Heart left ventricle (tissue), 13 donors: Measurements from ENCODE around the gene KSR2.

Experiments used
- POLR2A ChIP-seq, 2 donors: fragments of 450-650 bp; IDR thresholded peaks; one replicate each; pipeline ENCODE4 v1.6.1; 2017; ENCODE audit warnings: antibody characterized with exemption in 2 of 2, mild to moderate bottlenecking in 2 of 2, moderate library complexity in 2 of 2
- TF ChIP-seq, protein P1 (sequence below), 12 donors: fragments of 200-600 bp; sonication (generic) in 4 of 12; IDR thresholded peaks; one replicate each; pipeline versions ENCODE4 v1.5.0 to v1.8.0; 2018 to 2022; ENCODE audit warnings: antibody characterized with exemption in 12 of 12, mild to moderate bottlenecking in 5 of 12
- donor health status: ischemic (EF 13 %, LVEDD 7.1; RV severe dilation, severe dysfunction).
- donor health status: DM: no; HTN: yes; CAD: no.
- donor health status: DM: no; HTN: no; CAD: no.
- donor health status: ischemic (EF 25% LVEDD 6.9; RV normal size, moderate dysfunction).
- donor health status: ischemic (EF 25% LVEDD 5.7; RV mildly dilated, moderate dysfunction).
- donor health status: ischemic (EF 35%, LVEDD 5.7; RV mildly dilated, moderate dysfunction).
- donor health status: nonischemic (EF 11% LVEDD 7.7; RV severe dilation, severe dysfunction).
- donor health status: DM: yes; HTN: yes; CAD: no.
- donor health status: PGD.
- donor health status: ischemic (EF 29% LVEDD 5.4; RV normal size, mild dysfunction).
- donor health status: nonischemic (EF 23%, LVEDD 6.1; RV moderate dilation, normal function).

DNA sequence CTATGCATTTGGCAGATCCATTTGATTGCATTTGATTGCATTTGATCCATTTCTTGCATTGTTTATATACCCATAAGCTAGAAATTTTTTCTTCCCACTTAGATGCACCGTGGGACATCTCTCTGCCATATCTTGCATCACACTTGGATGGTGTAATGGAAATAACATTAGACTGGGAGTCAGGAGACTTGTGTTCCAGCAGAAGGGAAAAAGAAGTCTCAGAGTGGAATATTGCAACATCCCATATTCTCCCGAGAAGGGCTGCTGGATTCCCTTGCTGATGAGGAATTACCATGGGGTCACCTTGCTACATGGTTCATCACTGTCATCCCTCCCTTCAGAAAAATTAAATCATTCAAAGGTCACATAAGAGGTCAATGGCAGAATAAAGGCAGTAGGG is 78.1 kb downstream of the KSR2 start:
- TF ChIP-seq, protein P1, sequence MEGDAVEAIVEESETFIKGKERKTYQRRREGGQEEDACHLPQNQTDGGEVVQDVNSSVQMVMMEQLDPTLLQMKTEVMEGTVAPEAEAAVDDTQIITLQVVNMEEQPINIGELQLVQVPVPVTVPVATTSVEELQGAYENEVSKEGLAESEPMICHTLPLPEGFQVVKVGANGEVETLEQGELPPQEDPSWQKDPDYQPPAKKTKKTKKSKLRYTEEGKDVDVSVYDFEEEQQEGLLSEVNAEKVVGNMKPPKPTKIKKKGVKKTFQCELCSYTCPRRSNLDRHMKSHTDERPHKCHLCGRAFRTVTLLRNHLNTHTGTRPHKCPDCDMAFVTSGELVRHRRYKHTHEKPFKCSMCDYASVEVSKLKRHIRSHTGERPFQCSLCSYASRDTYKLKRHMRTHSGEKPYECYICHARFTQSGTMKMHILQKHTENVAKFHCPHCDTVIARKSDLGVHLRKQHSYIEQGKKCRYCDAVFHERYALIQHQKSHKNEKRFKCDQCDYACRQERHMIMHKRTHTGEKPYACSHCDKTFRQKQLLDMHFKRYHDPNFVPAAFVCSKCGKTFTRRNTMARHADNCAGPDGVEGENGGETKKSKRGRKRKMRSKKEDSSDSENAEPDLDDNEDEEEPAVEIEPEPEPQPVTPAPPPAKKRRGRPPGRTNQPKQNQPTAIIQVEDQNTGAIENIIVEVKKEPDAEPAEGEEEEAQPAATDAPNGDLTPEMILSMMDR (IDR thresholded peaks at IDR 0.05): no peak
- no peak for TF ChIP-seq POLR2A (IDR thresholded peaks at IDR 0.05)
